ENCODE data around the gene CTNNA2. TPM values are rescaled to one million over a fixed set of nuclear protein-coding genes. Genes with fewer than 3 reads are reported as not detected.

The CTNNA2 gene
- total RNA-seq, 1 experiment from 2014 or later: 5.5 TPM

GRCh38 chr2:80403081-80403480 is 890.2 kb downstream of the CTNNA2 start:
- Histone ChIP-seq H3K27me3 (ENCODE audit: insufficient read depth, low read length) (no peaks in the 10 kb centered on the region), H3K79me2 (ENCODE audit: insufficient read depth, low read length) (no peaks in the 10 kb centered on the region), H2BK20ac (ENCODE audit: low read depth, low read length, poor library complexity, severe bottlenecking) (no peak overlapping the region), H3K79me1 (ENCODE audit: insufficient read depth, low read depth, low read length, poor library complexity, severe bottlenecking) (no peaks in the 10 kb centered on the region), H2BK12ac (ENCODE audit: insufficient read length, low read depth, low read length) (no peak overlapping the region), H4K5ac (ENCODE audit: insufficient read length, low read depth, low read length) (no peak overlapping the region), H3K18ac (ENCODE audit: insufficient read length, low read depth, low read length) (no peak overlapping the region), H2AFZ (ENCODE audit: low read length) (no peak overlapping the region), H4K8ac (replicated peaks; ENCODE audit: insufficient read length, low read depth, low read length) (no peak overlapping the region), H3K9ac (ENCODE audit: extremely low read depth, insufficient read length, low read length) (no peak overlapping the region), H2AK5ac (ENCODE audit: insufficient read length, low read length) (no peak overlapping the region), H3K4me1 (ENCODE audit: insufficient read depth, low read length) (no peaks in the 10 kb centered on the region), H3K4ac (ENCODE audit: low read depth, low read length) (no peak overlapping the region), H2BK15ac (ENCODE audit: low read depth, low read length) (no peak overlapping the region), H3K23me2 (ENCODE audit: insufficient read length, low read depth, low read length, poor library complexity, severe bottlenecking) (no peaks in the 10 kb centered on the region), H3T11ph (ENCODE audit: low read length) (no peak overlapping the region), H3K56ac (ENCODE audit: insufficient read length, low read depth, low read length) (no peak overlapping the region), H3K9me3 (ENCODE audit: control insufficient read depth, low read depth, low read length) (no peaks in the 10 kb centered on the region), H4K20me1 (ENCODE audit: control insufficient read depth, insufficient read depth, insufficient read length) (no peaks in the 10 kb centered on the region), H3K27ac (ENCODE audit: insufficient read length, low read depth, low read length) (no peak overlapping the region), H4K91ac (ENCODE audit: insufficient read length, low read depth, low read length) (no peak overlapping the region), H2BK5ac (ENCODE audit: insufficient read length, low read length) (no peak overlapping the region), H3K4me2 (ENCODE audit: insufficient read depth, insufficient read length, low read length) (no peak overlapping the region), H3K23ac (ENCODE audit: insufficient read length, low read depth, low read length) (no peak overlapping the region), H3K14ac (ENCODE audit: insufficient read depth, low read length) (no peak overlapping the region), H2BK120ac (ENCODE audit: low read depth, low read length, poor library complexity, severe bottlenecking) (no peak overlapping the region)
- WGBS (ENCODE audit: extremely low coverage, insufficient read length, low lambda C conversion rate): no CpG with 5 or more reads among the region's 4 CpGs
- no peak for DNase-seq
- Mint-ChIP-seq H3K27me3 (ENCODE audit: low read depth) (no peaks in the 10 kb centered on the region), H3K27ac (no peak overlapping the region; a peak in 1 of 7 replicates), H3K36me3 (ENCODE audit: insufficient read depth in 1 of 3, low read depth in 3 of 3) (no peaks in the 10 kb centered on the region), H3K4me3 (no peak overlapping the region), H3K9me3 (no peaks in the 10 kb centered on the region), H3K4me1 (no peaks in the 10 kb centered on the region)
- TF ChIP-seq CTCF (conservative IDR thresholded peaks at IDR 0.05): no peak

Measured in H9 (cell line).